H1 (cell line): ENCODE measurements around the gene ATG7. TPM values are rescaled to one million over a fixed set of nuclear protein-coding genes. Genes with fewer than 3 reads are reported as not detected.

Experiments
- CTCF ChIA-PET: fragments of 300-600 bp; sonication (Branson Sonifier 250); formaldehyde crosslinking; loops from one replicate; lab custom pipeline; 2021; ENCODE audit not compliant: partially characterized antibody; lab: Charles Lee
- POLR2A ChIA-PET: fragments of 300-600 bp; sonication (Branson Sonifier 250); formaldehyde crosslinking; loops from one replicate; lab custom pipeline; 2021; ENCODE audit warnings: inconsistent platforms; ENCODE audit not compliant: partially characterized antibody; lab: Charles Lee
- DNase-seq, 2 experiments: peaks; one replicate each; pipeline versions ENCODE4 v3.0.0 to v3.0.0-alpha.2; 2010 to 2022; ENCODE audit warnings: low spot score in 2 of 2, low read depth in 1 of 2, mixed read lengths in 1 of 2
- FAIRE-seq: peaks from 2 replicates; lab custom pipeline; 2011; peaks lifted over from hg19 to GRCh38; lab: Jason Lieb, UNC
- H2AFZ ChIP-seq: 2 replicates; pipeline ENCODE4 v1.8.1; 2012; ENCODE audit warnings: low read length, inconsistent platforms
- H2AK5ac ChIP-seq: 2 replicates; pipeline ENCODE4 v1.6.1; 2013; ENCODE audit warnings: low read depth, low read length
- H2BK120ac ChIP-seq: replicated peaks from 2 replicates; pipeline ENCODE3; 2013; ENCODE audit warnings: low read depth, low read length, inconsistent platforms
- H2BK12ac ChIP-seq: 2 replicates; pipeline ENCODE4 v1.6.1; 2013; ENCODE audit warnings: low read depth, low read length
- H2BK15ac ChIP-seq: 2 replicates; pipeline ENCODE4 v1.6.1; 2013; ENCODE audit warnings: low read length
- H2BK20ac ChIP-seq: 2 replicates; pipeline ENCODE4 v1.6.1; 2013; ENCODE audit warnings: low read length
- H2BK5ac ChIP-seq: 2 replicates; pipeline ENCODE4 v1.6.1; 2013; ENCODE audit warnings: low read depth, low read length
- H3K14ac ChIP-seq: 2 replicates; pipeline ENCODE4 v1.6.1; 2013; ENCODE audit warnings: inconsistent platforms; ENCODE audit not compliant: insufficient read length
- H3K18ac ChIP-seq: 2 replicates; pipeline ENCODE4 v1.6.1; 2013; ENCODE audit warnings: low read length; ENCODE audit errors: extremely low read depth
- H3K23ac ChIP-seq: 2 replicates; pipeline ENCODE4 v1.6.1; 2013; ENCODE audit warnings: inconsistent platforms; ENCODE audit not compliant: insufficient read length
- H3K23me2 ChIP-seq: 2 replicates; pipeline ENCODE4 v1.6.1; 2013; ENCODE audit warnings: low read depth, low read length
- H3K27ac ChIP-seq: 2 replicates; pipeline ENCODE4 v1.6.1; 2011; ENCODE audit warnings: low read depth, low read length, inconsistent platforms
- H3K27me3 ChIP-seq, 4 experiments: replicated peaks in 1 of 4; 1 replicate in 1 of 4; 2 replicates in 3 of 4; pipeline versions ENCODE4 v1.6.1 to v1.8.1; 2011 to 2013; ENCODE audit warnings: low read length in 3 of 4, mild to moderate bottlenecking in 3 of 4, inconsistent platforms in 2 of 4, mixed read lengths in 2 of 4, moderate library complexity in 1 of 4; ENCODE audit not compliant: control insufficient read depth in 3 of 4, insufficient read depth in 3 of 4; ENCODE audit errors: extremely low read depth in 1 of 4
- H3K36me3 ChIP-seq, 4 experiments: 2 replicates each; pipeline versions ENCODE4 v1.6.1 to v1.8.1; 2011 to 2013; ENCODE audit warnings: mild to moderate bottlenecking in 4 of 4, low read length in 3 of 4, moderate library complexity in 2 of 4, control low read depth in 1 of 4, inconsistent platforms in 1 of 4; ENCODE audit not compliant: insufficient read depth in 4 of 4, control insufficient read depth in 2 of 4
- H3K4ac ChIP-seq: replicated peaks from 2 replicates; pipeline ENCODE3; 2013; ENCODE audit warnings: low read length, low read depth, mixed read lengths, inconsistent platforms; ENCODE audit not compliant: insufficient read length
- H3K4me1 ChIP-seq, 4 experiments: replicated peaks in 1 of 4; 1 replicate in 1 of 4; 2 replicates in 3 of 4; pipeline versions ENCODE4 v1.6.1 to v1.8.1; 2011 to 2013; ENCODE audit warnings: low read length in 3 of 4, inconsistent platforms in 2 of 4, mixed read lengths in 1 of 4; ENCODE audit not compliant: insufficient read depth in 4 of 4, control insufficient read depth in 3 of 4
- H3K4me2 ChIP-seq, 2 experiments: 2 replicates each; pipeline versions ENCODE4 v1.6.1 to v1.8.1; 2011 to 2013; ENCODE audit warnings: low read depth in 2 of 2, low read length in 2 of 2, control low read depth in 1 of 2, inconsistent platforms in 1 of 2, mild to moderate bottlenecking in 1 of 2; ENCODE audit not compliant: insufficient read depth in 1 of 2
- H3K4me3 ChIP-seq, 4 experiments: fragments of 200-600, 300-600 bp in 1 of 4; sonication (generic), shearing (Covaris generic), sonication (Bioruptor Twin) in 1 of 4; 2 replicates each; pipeline versions ENCODE4 v1.5.1 to v1.8.1; 2011 to 2016; ENCODE audit warnings: low read length in 4 of 4, low read depth in 3 of 4, control low read depth in 2 of 4, inconsistent platforms in 2 of 4, mild to moderate bottlenecking in 2 of 4, mixed read lengths in 1 of 4, moderate library complexity in 1 of 4; ENCODE audit not compliant: insufficient read depth in 2 of 4; ENCODE audit errors: extremely low read depth in 1 of 4
- H3K56ac ChIP-seq: replicated peaks from 2 replicates; pipeline ENCODE3; 2013; ENCODE audit warnings: low read depth, mild to moderate bottlenecking, mixed read lengths, low read length, inconsistent platforms; ENCODE audit not compliant: insufficient read length
- H3K79me1 ChIP-seq: 2 replicates; pipeline ENCODE4 v1.6.1; 2013; ENCODE audit warnings: low read depth, low read length, control low read depth
- H3K79me2 ChIP-seq, 2 experiments: 2 replicates each; pipeline versions ENCODE4 v1.6.1 to v1.8.1; 2012 to 2013; ENCODE audit warnings: low read length in 2 of 2, mild to moderate bottlenecking in 2 of 2, inconsistent platforms in 1 of 2; ENCODE audit not compliant: insufficient read depth in 2 of 2, control insufficient read depth in 1 of 2
- H3K9ac ChIP-seq, 4 experiments: replicated peaks in 1 of 4; 1 replicate in 1 of 4; 2 replicates in 3 of 4; pipeline versions ENCODE4 v1.6.1 to v1.8.1; 2011 to 2013; ENCODE audit warnings: low read depth in 3 of 4, low read length in 3 of 4, control low read depth in 2 of 4, mild to moderate bottlenecking in 2 of 4, moderate library complexity in 2 of 4, inconsistent platforms in 1 of 4; ENCODE audit errors: extremely low read depth in 1 of 4
- H3K9me3 ChIP-seq, 2 experiments: 2 replicates each; pipeline versions ENCODE4 v1.6.1 to v1.8.1; 2012 to 2013; ENCODE audit warnings: mild to moderate bottlenecking in 2 of 2, moderate library complexity in 2 of 2, control low read depth in 1 of 2, inconsistent platforms in 1 of 2, low read depth in 1 of 2, low read length in 1 of 2, mixed read lengths in 1 of 2; ENCODE audit not compliant: insufficient read depth in 2 of 2
- H4K20me1 ChIP-seq, 2 experiments: replicated peaks in 1 of 2; 2 replicates each; pipeline versions ENCODE3 to v1.8.1; 2011 to 2013; ENCODE audit warnings: inconsistent platforms in 2 of 2, low read length in 2 of 2, mild to moderate bottlenecking in 1 of 2; ENCODE audit not compliant: insufficient read depth in 2 of 2, control insufficient read depth in 1 of 2
- H4K5ac ChIP-seq: 2 replicates; pipeline ENCODE4 v1.6.1; 2013; ENCODE audit warnings: low read length, low read depth, mixed read lengths, inconsistent platforms; ENCODE audit not compliant: insufficient read length
- H4K8ac ChIP-seq: 2 replicates; pipeline ENCODE4 v1.8.0; 2013; ENCODE audit warnings: mild to moderate bottlenecking, moderate library complexity, low read length, inconsistent platforms; ENCODE audit not compliant: insufficient read depth; ENCODE audit errors: extremely low read depth
- H4K91ac ChIP-seq: replicated peaks from 2 replicates; pipeline ENCODE3; 2013; ENCODE audit warnings: low read length, mixed read lengths, inconsistent platforms; ENCODE audit not compliant: insufficient read length
- BCL11A ChIP-seq, 2 experiments: IDR thresholded peaks; one replicate each; pipeline ENCODE4 v1.6.1; 2011; ENCODE audit warnings: low read depth in 2 of 2, low read length in 2 of 2, mild to moderate bottlenecking in 2 of 2
- E2F6 ChIP-seq: IDR thresholded peaks from 2 replicates; pipeline ENCODE4 v1.6.1; 2012; ENCODE audit warnings: inconsistent platforms
- POU5F1 ChIP-seq: IDR thresholded peaks from 2 replicates; pipeline ENCODE4 v1.6.1; 2011; ENCODE audit warnings: low read depth, mild to moderate bottlenecking, low read length, moderate library complexity
- TAF1 ChIP-seq: IDR thresholded peaks from 2 replicates; pipeline ENCODE4 v1.6.1; 2011; ENCODE audit warnings: mild to moderate bottlenecking, low read depth, low read length
- WGBS, 2 experiments: shearing (Covaris generic) in 1 of 2; methylation state at CpG; one replicate each; pipeline versions ENCODE4 v1.1.6 to v1.1.7; 2013 to 2015; ENCODE audit warnings: low lambda C conversion rate in 2 of 2, mixed read lengths in 2 of 2, inconsistent platforms in 1 of 2, low coverage in 1 of 2, missing lambda C conversion rate in 1 of 2; ENCODE audit not compliant: insufficient replicate concordance in 2 of 2, insufficient coverage in 1 of 2, insufficient read length in 1 of 2; ENCODE audit errors: extremely low coverage in 1 of 2, missing lambda C conversion rate in 1 of 2; 5-methylcytosine and 5-hydroxymethylcytosine counted together
- polyA plus RNA-seq, 7 experiments: library from polyadenylated mRNA; depleted of rRNA in 3 of 7; stranded (reverse) in 5 of 7; unstranded in 2 of 7; fragments of >200 nt in 5 of 7; fragments of 200-250 nt in 2 of 7; gene quantifications; 1 replicate in 5 of 7; 2 replicates in 1 of 7; 4 replicates in 1 of 7; pipeline versions ENCODE4 v1.2.1 to v1.2.3, GENCODE V29; 2011 to 2013; ENCODE audit warnings: missing spikeins in 2 of 7, mixed read lengths in 2 of 7
- total RNA-seq: library from RNA; stranded (reverse); fragmentation: NEBNext Ultra II Directional; extraction: Animal tissue kit (Norgen Biotek cat#: 25700); gene quantifications from 2 replicates; pipeline ENCODE4 v1.2.1, GENCODE V29; 2021

Gene ATG7
- total and polyA plus RNA-seq, 2 of the 8 experiments (the other 6 are each of a cell fraction or from before 2014, with no cell fraction given), result 15.0 to 19.1 TPM

DNA sequence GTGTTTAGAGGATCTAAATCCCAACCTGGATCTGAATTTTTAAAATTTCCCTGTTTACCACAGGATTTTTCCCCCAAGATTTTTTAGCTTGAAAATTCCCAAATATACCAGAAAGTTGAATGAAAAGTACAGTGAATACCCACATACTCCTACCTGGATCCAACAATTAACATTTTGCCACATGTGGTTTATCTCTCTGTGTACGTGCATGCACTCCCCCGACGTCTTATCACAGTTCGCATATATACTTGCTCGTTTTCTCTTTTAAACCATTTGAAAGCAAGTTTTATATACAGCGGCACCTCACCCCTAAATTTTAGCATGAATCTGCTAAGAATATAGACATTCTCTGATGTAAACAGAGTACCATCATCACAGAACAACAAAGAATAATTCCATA is 165.3 kb downstream of the ATG7 start:
- Histone ChIP-seq H4K91ac (no peak overlapping the region), H2BK20ac (no peak overlapping the region), H4K5ac (no peak overlapping the region), H3K23me2 (no peaks in the 10 kb centered on the region), H2BK15ac (no peak overlapping the region), H3K4me1 (no peaks in the 10 kb centered on the region), H3K9ac (no peak overlapping the region), H2BK120ac (no peak overlapping the region), H3K14ac (no peak overlapping the region), H3K79me1 (no peaks in the 10 kb centered on the region), H2AK5ac (no peak overlapping the region), H2BK5ac (no peak overlapping the region), H3K4me3 (no peak overlapping the region), H3K27me3 (no peaks in the 10 kb centered on the region), H2BK12ac (no peak overlapping the region), H4K20me1 (no peaks in the 10 kb centered on the region), H3K56ac (no peak overlapping the region), H3K9me3 (no peaks in the 10 kb centered on the region), H3K27ac (no peak overlapping the region), H3K4me2 (no peak overlapping the region), H3K18ac (no peak overlapping the region), H3K79me2 (no peaks in the 10 kb centered on the region), H3K36me3 (no peaks in the 10 kb centered on the region), H3K4ac (no peak overlapping the region), H2AFZ (no peak overlapping the region), H4K8ac (no peak overlapping the region), H3K23ac (no peak overlapping the region)
- ChIA-PET POLR2A (interaction anchor here (1.1 kb wide), 1 partner anchor 108 kb away, joined by 3 read pairs; no protein-coding TSS in a partner anchor), CTCF (no interaction called here)
- FAIRE-seq, result no peak
- no peak for DNase-seq
- 88% methylated on average over 6 of the region's 6 CpGs; no CpG with 5 or more reads in 1 of the 2 experiments for WGBS, 2 experiments
- no peak for TF ChIP-seq BCL11A (IDR thresholded peaks at IDR 0.05; ENCODE audit: low read depth in 2 of 2, low read length in 2 of 2)
- TF ChIP-seq E2F6, result no peak
- no peak for TF ChIP-seq TAF1
- no peak for TF ChIP-seq POU5F1
